Measurements from ENCODE around the gene HSPG2.

The HSPG2 gene

DNA sequence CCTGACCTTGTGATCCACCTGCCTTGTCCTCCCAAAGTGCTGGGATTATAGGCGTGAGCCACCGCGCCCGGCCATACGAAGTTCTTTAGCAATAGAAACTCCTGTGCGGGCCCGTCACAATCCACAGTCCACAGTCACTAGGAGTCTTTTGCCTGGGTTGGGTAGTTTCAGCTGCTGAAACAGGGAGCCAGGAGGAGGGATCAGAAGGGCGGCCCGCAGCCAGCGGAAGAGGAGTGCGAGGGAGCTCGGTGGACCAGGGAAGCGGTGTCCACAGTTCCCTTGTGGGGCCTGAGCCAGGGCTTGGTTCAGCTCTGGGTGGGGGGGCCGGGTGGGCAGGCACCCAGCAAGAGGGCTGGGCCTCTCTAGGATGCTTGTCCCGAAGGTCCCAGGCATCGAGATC lies 17.9 kb upstream of the HSPG2 start:
- Histone ChIP-seq H2AK5ac (ENCODE audit: low read length) (no peak overlapping the region), H4K8ac (ENCODE audit: low read depth, low read length) (no peak overlapping the region), H3K4me3 (ENCODE audit: low read length) (no peak overlapping the region), H2BK15ac (replicated peaks; ENCODE audit: low read depth) (no peak overlapping the region), H3K4me2 (ENCODE audit: low read length) (no peak overlapping the region), H3K4ac (ENCODE audit: low read depth, low read length) (peak overlapping the region; percentile 46), H3K27ac (ENCODE audit: low read depth, low read length) (no peak overlapping the region), H3K18ac (ENCODE audit: low read length) (peak overlapping the region; percentile 43), H2BK120ac (ENCODE audit: low read depth, low read length) (peak overlapping the region; percentile 23), H3K4me1 (ENCODE audit: control insufficient read depth, low read depth, low read length) (peaks cover 10% of the 10 kb centered on the region), H3K56ac (ENCODE audit: low read length) (peak overlapping the region; percentile 75), H3K36me3 (ENCODE audit: control insufficient read depth, insufficient read depth, low read length) (no peaks in the 10 kb centered on the region), H3K23ac (ENCODE audit: low read length) (no peak overlapping the region), H2BK5ac (ENCODE audit: low read length) (no peak overlapping the region), H3K79me2 (ENCODE audit: control insufficient read depth, insufficient read depth, low read length) (no peaks in the 10 kb centered on the region), H3K9ac (ENCODE audit: low read length) (peak overlapping the region; percentile 1), H4K5ac (ENCODE audit: low read length) (no peak overlapping the region), H3K79me1 (ENCODE audit: low read length) (no peaks in the 10 kb centered on the region), H3K27me3 (ENCODE audit: insufficient read depth, low read length, poor library complexity) (no peaks in the 10 kb centered on the region)
- DNase-seq: no peak
- WGBS (ENCODE audit: extremely low coverage, insufficient coverage, low lambda C conversion rate): no CpG with 5 or more reads among the region's 16 CpGs

DNA sequence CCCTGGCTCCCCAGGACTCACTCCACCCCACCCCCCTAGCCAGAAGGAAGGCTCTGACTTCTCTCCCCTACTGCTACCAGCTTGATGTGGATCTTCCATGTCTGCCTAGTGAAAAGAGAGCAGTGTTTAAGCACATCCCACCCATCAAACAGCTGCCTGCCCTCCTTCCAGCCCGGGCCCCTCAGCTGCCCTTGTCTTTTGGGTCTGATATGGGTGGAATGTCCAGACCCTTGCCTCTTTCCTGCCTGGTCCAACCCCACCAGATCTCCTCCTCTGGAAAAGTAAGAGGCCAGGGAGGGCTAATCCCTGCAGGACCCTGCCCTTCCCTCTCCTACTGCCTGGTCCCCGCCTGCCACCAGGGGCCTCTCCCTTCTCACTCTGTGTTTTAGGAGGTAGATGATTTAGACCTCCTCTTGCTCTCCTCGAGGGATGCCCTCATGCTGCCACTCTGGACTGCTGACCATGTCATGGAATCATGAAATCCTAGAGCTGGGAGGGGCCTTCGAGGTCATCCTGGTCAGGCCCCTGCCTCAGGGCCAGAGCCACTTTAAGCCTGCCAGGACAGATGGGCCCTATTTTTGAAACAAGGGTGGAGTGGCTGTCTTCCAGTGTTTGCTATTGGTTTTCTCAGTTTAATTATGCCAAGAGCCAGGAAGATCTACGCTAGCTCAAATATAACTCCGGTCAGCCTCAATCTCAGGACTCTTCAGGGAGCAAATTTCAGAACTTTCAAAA lies 15.8 kb upstream of the HSPG2 start:
- H4K5ac ChIP-seq (ENCODE audit: low read length): no peak overlapping the region
- no CpG with 5 or more reads among the region's 6 CpGs for WGBS (ENCODE audit: extremely low coverage, insufficient coverage, low lambda C conversion rate)
- H4K8ac ChIP-seq (ENCODE audit: low read depth, low read length): no peak overlapping the region
- H3K4me3 ChIP-seq (ENCODE audit: low read length): no peak overlapping the region
- no peak overlapping the region for H3K4me2 ChIP-seq (ENCODE audit: low read length)
- no peak overlapping the region for H3K9ac ChIP-seq (ENCODE audit: low read length)
- H3K36me3 ChIP-seq (ENCODE audit: control insufficient read depth, insufficient read depth, low read length): no peaks in the 10 kb centered on the region
- no peak overlapping the region for H3K23ac ChIP-seq (ENCODE audit: low read length)
- H3K4me1 ChIP-seq (ENCODE audit: control insufficient read depth, low read depth, low read length): peaks cover 10% of the 10 kb centered on the region
- DNase-seq: no peak
- H2BK5ac ChIP-seq (ENCODE audit: low read length): no peak overlapping the region
- H3K18ac ChIP-seq (ENCODE audit: low read length): no peak overlapping the region
- H3K79me1 ChIP-seq (ENCODE audit: low read length): no peaks in the 10 kb centered on the region
- H2AK5ac ChIP-seq (ENCODE audit: low read length): no peak overlapping the region
- no peaks in the 10 kb centered on the region for H3K79me2 ChIP-seq (ENCODE audit: control insufficient read depth, insufficient read depth, low read length)
- no peak overlapping the region for H2BK120ac ChIP-seq (ENCODE audit: low read depth, low read length)
- H2BK15ac ChIP-seq (replicated peaks; ENCODE audit: low read depth): no peak overlapping the region
- H3K27ac ChIP-seq (ENCODE audit: low read depth, low read length): no peak overlapping the region
- no peaks in the 10 kb centered on the region for H3K27me3 ChIP-seq (ENCODE audit: insufficient read depth, low read length, poor library complexity)
- no peak overlapping the region for H3K56ac ChIP-seq (ENCODE audit: low read length)
- H3K4ac ChIP-seq (ENCODE audit: low read depth, low read length): no peak overlapping the region

DNA sequence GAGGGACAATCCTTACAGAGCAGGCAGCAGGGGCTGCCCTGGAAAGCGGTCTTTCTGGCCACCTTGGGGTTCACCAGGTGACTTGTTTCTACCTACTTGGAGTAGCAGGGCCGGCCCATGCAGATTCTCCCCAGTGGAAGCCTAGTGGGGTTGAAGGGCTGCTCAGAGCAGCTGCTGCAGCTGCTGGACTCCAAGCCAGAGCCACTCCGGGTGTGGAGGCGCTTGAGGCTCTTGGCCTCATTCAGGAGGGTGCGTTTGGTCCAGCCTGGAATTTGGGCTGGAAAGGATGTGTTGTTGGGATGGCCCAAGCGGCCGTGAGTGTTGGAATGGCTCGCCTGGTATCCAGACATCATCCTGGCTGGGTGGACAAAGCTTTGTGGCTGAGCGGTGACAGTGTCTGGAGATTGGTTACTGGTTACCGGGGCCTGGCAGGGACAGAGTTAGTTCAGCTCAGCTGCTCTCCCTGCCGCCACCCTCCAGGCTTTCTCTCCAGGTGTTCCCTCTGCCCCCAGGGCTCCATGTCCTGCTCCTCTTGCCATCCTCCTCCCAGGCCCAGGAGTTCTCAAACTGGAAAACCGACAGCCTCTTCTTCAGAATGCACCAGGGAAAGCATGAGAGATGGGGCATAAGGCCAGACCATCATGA lies 14.2 kb upstream of the HSPG2 start:
- Histone ChIP-seq H4K5ac (ENCODE audit: low read length) (no peak overlapping the region), H3K4me2 (ENCODE audit: low read length) (no peak overlapping the region), H3K4me3 (ENCODE audit: low read length) (no peak overlapping the region), H4K8ac (ENCODE audit: low read depth, low read length) (no peak overlapping the region), H3K4ac (ENCODE audit: low read depth, low read length) (no peak overlapping the region), H2BK5ac (ENCODE audit: low read length) (no peak overlapping the region), H3K27ac (ENCODE audit: low read depth, low read length) (no peak overlapping the region), H2BK15ac (replicated peaks; ENCODE audit: low read depth) (no peak overlapping the region), H3K4me1 (ENCODE audit: control insufficient read depth, low read depth, low read length) (peaks cover 6% of the 10 kb centered on the region), H3K27me3 (ENCODE audit: insufficient read depth, low read length, poor library complexity) (no peaks in the 10 kb centered on the region), H3K23ac (ENCODE audit: low read length) (no peak overlapping the region), H3K79me1 (ENCODE audit: low read length) (no peaks in the 10 kb centered on the region), H3K56ac (ENCODE audit: low read length) (no peak overlapping the region), H3K18ac (ENCODE audit: low read length) (no peak overlapping the region), H3K79me2 (ENCODE audit: control insufficient read depth, insufficient read depth, low read length) (no peaks in the 10 kb centered on the region), H3K36me3 (ENCODE audit: control insufficient read depth, insufficient read depth, low read length) (no peaks in the 10 kb centered on the region), H2AK5ac (ENCODE audit: low read length) (no peak overlapping the region), H3K9ac (ENCODE audit: low read length) (no peak overlapping the region), H2BK120ac (ENCODE audit: low read depth, low read length) (no peak overlapping the region)
- no peak for DNase-seq
- WGBS (ENCODE audit: extremely low coverage, insufficient coverage, low lambda C conversion rate): no CpG with 5 or more reads among the region's 12 CpGs

DNA sequence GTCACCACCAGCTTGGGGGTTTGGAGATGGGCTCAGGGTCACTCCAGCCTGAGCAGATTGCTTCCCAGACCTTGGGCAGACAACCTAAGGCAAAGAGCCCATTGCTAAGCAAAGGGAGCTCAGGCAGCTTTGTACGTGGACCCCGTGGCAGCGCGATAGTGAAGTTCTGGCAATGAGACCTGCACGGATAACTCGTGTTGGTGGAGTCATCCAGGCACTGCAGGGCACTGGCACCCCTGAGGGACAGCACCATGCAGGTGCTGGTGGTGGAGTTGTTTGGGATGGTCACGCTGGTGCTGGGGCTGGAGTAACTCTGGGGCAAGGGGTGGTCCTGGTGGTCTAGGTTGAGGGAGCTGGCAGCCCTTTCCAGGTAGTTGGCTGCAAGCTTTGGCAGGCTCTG lies 13.6 kb upstream of the HSPG2 start:
- Histone ChIP-seq H3K23ac (ENCODE audit: low read length) (no peak overlapping the region), H2BK5ac (ENCODE audit: low read length) (no peak overlapping the region), H3K18ac (ENCODE audit: low read length) (no peak overlapping the region), H3K27ac (ENCODE audit: low read depth, low read length) (no peak overlapping the region), H4K8ac (ENCODE audit: low read depth, low read length) (no peak overlapping the region), H3K4me2 (ENCODE audit: low read length) (no peak overlapping the region), H3K79me1 (ENCODE audit: low read length) (no peaks in the 10 kb centered on the region), H3K36me3 (ENCODE audit: control insufficient read depth, insufficient read depth, low read length) (no peaks in the 10 kb centered on the region), H2AK5ac (ENCODE audit: low read length) (no peak overlapping the region), H3K4me1 (ENCODE audit: control insufficient read depth, low read depth, low read length) (peaks cover 2% of the 10 kb centered on the region), H2BK120ac (ENCODE audit: low read depth, low read length) (no peak overlapping the region), H3K56ac (ENCODE audit: low read length) (no peak overlapping the region), H3K4ac (ENCODE audit: low read depth, low read length) (no peak overlapping the region), H3K9ac (ENCODE audit: low read length) (no peak overlapping the region), H3K27me3 (ENCODE audit: insufficient read depth, low read length, poor library complexity) (no peaks in the 10 kb centered on the region), H3K79me2 (ENCODE audit: control insufficient read depth, insufficient read depth, low read length) (no peaks in the 10 kb centered on the region), H3K4me3 (ENCODE audit: low read length) (no peak overlapping the region), H4K5ac (ENCODE audit: low read length) (no peak overlapping the region), H2BK15ac (replicated peaks; ENCODE audit: low read depth) (no peak overlapping the region)
- WGBS (ENCODE audit: extremely low coverage, insufficient coverage, low lambda C conversion rate): no CpG with 5 or more reads among the region's 7 CpGs
- DNase-seq: no peak

DNA sequence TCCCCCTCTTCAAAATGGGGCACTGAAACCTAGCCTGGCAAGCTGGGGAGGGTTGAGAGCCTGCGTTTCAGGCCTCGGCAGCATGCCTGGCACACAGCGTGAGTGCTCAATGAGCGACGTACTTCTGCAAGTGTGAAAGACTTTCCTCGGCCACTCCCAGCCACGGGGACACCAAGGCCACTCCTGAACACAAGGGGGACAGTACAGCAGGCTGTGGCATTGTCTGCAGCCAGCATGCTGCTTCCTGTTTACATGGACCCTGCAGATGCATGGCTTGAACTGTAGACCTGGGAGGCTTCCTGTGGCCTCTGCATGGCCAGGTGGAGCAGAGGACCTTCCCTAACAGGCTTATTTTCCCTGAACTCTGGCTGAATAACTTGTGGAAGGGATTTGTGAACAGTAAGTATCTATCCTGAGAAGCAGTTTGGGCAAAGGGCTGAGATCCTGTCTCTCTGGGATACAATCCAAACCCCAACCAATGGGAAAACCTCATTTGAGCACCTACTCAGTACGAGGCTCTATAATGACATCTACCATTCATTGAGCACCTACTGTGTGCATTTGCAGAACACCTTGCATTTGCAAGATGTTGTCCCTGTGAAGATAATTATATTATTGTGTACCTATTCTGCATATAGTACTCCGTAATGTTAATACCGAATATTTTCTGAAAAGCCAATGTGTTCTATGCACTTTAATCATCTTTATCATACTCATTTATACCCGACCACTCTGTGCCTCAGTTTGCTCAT lies 9.9 kb upstream of the HSPG2 start:
- H4K5ac ChIP-seq (ENCODE audit: low read length): no peak overlapping the region
- no CpG with 5 or more reads among the region's 11 CpGs for WGBS (ENCODE audit: extremely low coverage, insufficient coverage, low lambda C conversion rate)
- no peaks in the 10 kb centered on the region for H3K79me2 ChIP-seq (ENCODE audit: control insufficient read depth, insufficient read depth, low read length)
- H3K18ac ChIP-seq (ENCODE audit: low read length): no peak overlapping the region
- H2BK15ac ChIP-seq (replicated peaks; ENCODE audit: low read depth): no peak overlapping the region
- H3K23ac ChIP-seq (ENCODE audit: low read length): no peak overlapping the region
- no peak overlapping the region for H3K27ac ChIP-seq (ENCODE audit: low read depth, low read length)
- H3K9ac ChIP-seq (ENCODE audit: low read length): no peak overlapping the region
- H3K36me3 ChIP-seq (ENCODE audit: control insufficient read depth, insufficient read depth, low read length): no peaks in the 10 kb centered on the region
- H3K4me3 ChIP-seq (ENCODE audit: low read length): no peak overlapping the region
- no peak overlapping the region for H4K8ac ChIP-seq (ENCODE audit: low read depth, low read length)
- H3K4me2 ChIP-seq (ENCODE audit: low read length): no peak overlapping the region
- H2BK120ac ChIP-seq (ENCODE audit: low read depth, low read length): no peak overlapping the region
- H3K79me1 ChIP-seq (ENCODE audit: low read length): no peaks in the 10 kb centered on the region
- no peak overlapping the region for H2BK5ac ChIP-seq (ENCODE audit: low read length)
- no peaks in the 10 kb centered on the region for H3K4me1 ChIP-seq (ENCODE audit: control insufficient read depth, low read depth, low read length)
- no peak overlapping the region for H3K4ac ChIP-seq (ENCODE audit: low read depth, low read length)
- peak overlapping the region; percentile 35 for H3K56ac ChIP-seq (ENCODE audit: low read length)
- no peak overlapping the region for H2AK5ac ChIP-seq (ENCODE audit: low read length)
- DNase-seq: peak; percentile 67
- no peaks in the 10 kb centered on the region for H3K27me3 ChIP-seq (ENCODE audit: insufficient read depth, low read length, poor library complexity)
